Activated CD4-positive, alpha-beta T cell treated with anti-CD3 and anti-CD28 coated beads for 48 hours (primary cell): Measurements from ENCODE around the gene NUBPL.
"Not testable (repeated sequence)": the region's sequence is repeated elsewhere in the genome, so short reads cannot be mapped to it uniquely, and the experiment has no call there.

Source experiments
- DNase-seq: peaks from one replicate; pipeline ENCODE4 v3.0.0-alpha.2; 2020

Gene NUBPL

GRCh38 chr14:31825459-31825858, 264.3 kb downstream of the NUBPL start:
- DNase-seq = no peak

GRCh38 chr14:31827325-31827724, 266.1 kb downstream of the NUBPL start:
- DNase-seq = no peak

- DNase-seq = no peak
Observed at GRCh38 chr14:31828946-31829868, 268.0 kb downstream of the NUBPL start.

GRCh38 chr14:31834616-31835015, 273.4 kb downstream of the NUBPL start:
- no peak for DNase-seq

GRCh38 chr14:31835049-31835448, 273.8 kb downstream of the NUBPL start:
- DNase-seq = no peak

- no peak for DNase-seq
Observed at GRCh38 chr14:31837031-31837430, 275.8 kb downstream of the NUBPL start.

- DNase-seq = no peak
Observed at GRCh38 chr14:31842899-31843298, 281.7 kb downstream of the NUBPL start.

GRCh38 chr14:31843361-31844091, 282.3 kb downstream of the NUBPL start:
- no peak for DNase-seq

- DNase-seq = no peak
Observed at GRCh38 chr14:31854508-31855075, 293.4 kb downstream of the NUBPL start.

- DNase-seq = no peak
Observed at GRCh38 chr14:31855262-31855661, 294.1 kb downstream of the NUBPL start.

- not testable (repeated sequence) for DNase-seq
Observed at GRCh38 chr14:31856003-31856402, 294.8 kb downstream of the NUBPL start.

GRCh38 chr14:31858868-31859267, 297.7 kb downstream of the NUBPL start:
- DNase-seq = no peak

GRCh38 chr14:31864937-31865855, 304.0 kb downstream of the NUBPL start:
- DNase-seq = no peak

- DNase-seq = no peak
Observed at GRCh38 chr14:31867570-31867969, 306.4 kb downstream of the NUBPL start.

- not testable (repeated sequence) for DNase-seq
Observed at GRCh38 chr14:31868096-31868495, 306.9 kb downstream of the NUBPL start.

GRCh38 chr14:31876741-31877140, 315.5 kb downstream of the NUBPL start:
- DNase-seq = no peak

- DNase-seq = no peak
Observed at GRCh38 chr14:31877255-31877798, 316.1 kb downstream of the NUBPL start.

GRCh38 chr14:31879661-31880348, 318.6 kb downstream of the NUBPL start:
- DNase-seq = no peak

GRCh38 chr14:31880935-31881334, 319.7 kb downstream of the NUBPL start:
- no peak for DNase-seq

- no peak for DNase-seq
Observed at GRCh38 chr14:31881531-31882310, 320.5 kb downstream of the NUBPL start.

GRCh38 chr14:31884238-31884637, 323.0 kb downstream of the NUBPL start:
- no peak for DNase-seq
